Measurements from ENCODE around the gene MBP.

Gene MBP

DNA sequence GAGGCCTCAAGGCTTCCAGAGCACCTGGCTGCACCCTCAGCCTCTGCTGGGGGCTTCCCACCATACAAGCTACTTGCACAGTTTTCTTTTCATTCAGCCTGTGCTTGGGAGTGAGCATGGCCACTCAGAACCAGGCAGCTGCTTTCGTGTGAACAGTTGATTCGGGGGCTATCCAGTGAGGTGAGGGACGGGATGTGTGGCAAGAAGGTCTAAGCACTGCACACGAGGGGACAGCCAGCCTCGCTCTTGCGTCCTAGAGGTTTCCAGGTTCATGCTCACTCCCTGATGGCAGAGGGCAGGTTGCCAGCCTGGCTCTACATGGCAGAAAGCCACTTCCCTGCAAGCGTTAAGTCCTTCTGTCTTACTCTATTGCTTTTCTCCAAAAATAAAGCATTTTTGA is 146.2 kb downstream of the MBP start:
- no peak for DNase-seq (ENCODE audit: low spot score)

GRCh38 chr18:76985951-76986236 is 146.7 kb downstream of the MBP start:
- DNase-seq (ENCODE audit: low spot score) = no peak

DNA sequence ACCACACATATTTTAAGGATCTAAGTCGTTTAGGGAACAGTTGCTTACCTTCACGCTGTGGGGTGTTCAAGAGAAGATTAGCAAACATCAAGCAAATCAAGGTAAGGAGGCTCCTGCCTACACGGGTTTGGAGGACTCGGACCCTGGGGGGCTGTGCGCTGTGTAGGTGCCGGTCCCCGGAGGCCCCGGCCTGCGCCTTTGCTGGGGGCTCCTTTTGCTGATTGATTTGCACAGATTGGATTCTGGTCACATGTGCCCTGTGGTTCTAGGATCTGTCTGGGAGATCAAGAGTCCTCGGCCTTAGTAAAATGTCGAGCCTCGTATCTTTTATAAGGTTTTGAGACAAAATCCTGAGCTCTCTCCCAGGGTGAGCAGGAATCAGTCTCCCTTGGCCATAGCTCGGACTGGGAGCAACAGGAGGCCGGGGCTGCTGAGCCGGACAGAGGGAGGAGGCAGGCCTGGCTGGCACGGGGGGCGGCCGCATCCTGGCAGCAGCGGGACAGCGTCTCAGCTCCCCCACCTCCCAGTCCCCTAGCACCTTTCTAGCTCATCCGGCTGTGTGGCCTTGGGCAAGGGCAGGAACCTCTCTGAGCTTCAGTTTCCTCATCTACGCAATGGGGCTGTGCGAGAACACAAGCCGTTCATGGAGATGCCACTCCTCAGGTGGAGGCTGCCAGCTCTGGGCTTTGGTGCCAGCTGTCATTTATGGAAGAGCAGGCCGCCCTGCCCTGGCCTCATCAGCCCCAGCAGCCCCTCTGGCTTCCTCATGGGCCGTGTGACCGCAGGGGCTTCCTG is 147.2 kb downstream of the MBP start:
- no peak for DNase-seq (ENCODE audit: low spot score)

GRCh38 chr18:76984193-76985155 is 148.1 kb downstream of the MBP start:
- DNase-seq (ENCODE audit: low spot score) = no peak

- DNase-seq (ENCODE audit: low spot score) = no peak
Observed at GRCh38 chr18:76983613-76984051, 149.0 kb downstream of the MBP start.

DNA sequence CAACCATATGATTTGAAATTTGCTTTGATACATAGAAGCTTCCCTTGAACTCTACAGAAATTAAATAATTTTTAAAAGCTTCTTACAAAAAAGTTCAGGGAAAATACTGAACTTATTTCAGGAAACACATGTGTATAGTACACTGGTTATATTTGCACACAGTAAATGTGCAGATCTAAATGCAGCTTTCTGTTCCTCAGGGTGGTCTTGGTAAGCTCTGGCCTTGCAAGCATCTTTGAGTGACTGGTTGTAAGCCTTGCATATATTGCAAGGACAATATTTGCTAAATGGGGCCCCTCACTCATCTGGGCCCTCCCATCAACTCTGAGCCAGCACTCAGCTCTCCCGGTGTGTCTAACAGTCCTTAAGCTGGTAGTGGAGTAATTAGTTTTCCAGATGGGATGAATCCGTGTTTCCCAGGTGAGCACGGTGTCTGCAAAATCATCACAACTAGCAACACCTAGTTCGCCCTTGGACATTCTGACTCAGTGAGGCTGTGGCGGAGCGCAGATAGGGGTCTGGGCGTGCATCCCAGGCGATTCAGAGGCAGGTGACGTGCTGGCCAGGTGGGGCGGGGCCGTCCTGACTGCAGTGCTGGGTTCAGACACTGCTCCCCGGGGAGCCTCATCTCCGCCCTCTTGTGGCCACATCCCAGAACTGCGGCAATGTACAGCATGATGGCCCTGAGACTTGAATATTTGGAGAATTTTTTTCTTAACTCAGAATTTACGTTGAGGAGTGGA is 149.6 kb downstream of the MBP start:
- DNase-seq (ENCODE audit: low spot score) = peak; percentile 93

DNA sequence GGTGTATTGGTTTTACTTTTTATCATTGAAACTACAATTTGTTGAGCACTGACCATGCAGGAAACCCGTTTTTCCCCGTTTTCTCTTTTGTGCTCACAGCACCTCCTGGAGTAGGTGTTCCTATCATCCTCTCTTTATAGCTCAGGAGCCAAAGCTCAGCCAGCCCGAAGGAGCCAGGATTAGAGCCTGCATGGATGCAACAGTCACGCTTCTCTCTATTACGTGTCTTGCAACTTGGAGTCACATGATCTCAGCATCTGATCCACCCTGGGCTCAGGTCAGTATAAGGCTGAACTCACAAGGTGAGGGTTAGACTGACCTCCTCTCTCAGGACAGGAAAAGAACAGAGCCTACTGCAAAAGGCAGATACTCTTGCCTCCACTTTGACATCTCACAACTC is 150.5 kb downstream of the MBP start:
- DNase-seq (ENCODE audit: low spot score) = no peak

- no peak for DNase-seq (ENCODE audit: low spot score)
Observed at GRCh38 chr18:76981396-76981968, 151.1 kb downstream of the MBP start.

- DNase-seq (ENCODE audit: low spot score) = no peak
Observed at GRCh38 chr18:76980663-76981395, 151.8 kb downstream of the MBP start.

DNA sequence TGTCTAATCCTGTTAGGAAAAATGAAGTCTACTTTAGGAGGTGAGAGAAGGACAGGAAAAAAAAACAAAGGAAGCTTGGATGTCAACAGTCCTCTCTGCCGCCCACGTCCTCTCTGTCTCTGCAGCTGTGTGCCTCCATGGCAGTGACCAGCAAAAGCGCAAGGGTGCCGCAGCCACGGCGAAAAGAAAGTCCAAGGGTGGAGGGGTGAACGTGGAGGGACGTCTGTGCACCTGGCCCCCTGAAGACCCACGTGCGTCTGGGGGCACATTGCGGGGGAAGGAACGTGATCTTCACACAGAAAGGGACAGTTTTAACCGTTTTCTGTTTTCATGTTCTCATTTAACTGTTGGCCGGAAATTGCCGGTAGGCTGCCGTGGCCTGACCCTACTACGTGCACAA is 152.7 kb downstream of the MBP start:
- no peak for DNase-seq (ENCODE audit: low spot score)

GRCh38 chr18:76979111-76979751 is 153.4 kb downstream of the MBP start:
- DNase-seq (ENCODE audit: low spot score) = no peak

- DNase-seq (ENCODE audit: low spot score) = no peak
Observed at GRCh38 chr18:76978616-76979015, 154.0 kb downstream of the MBP start.

- no peak for DNase-seq (ENCODE audit: low spot score)
Observed at GRCh38 chr18:76977684-76978232, 154.8 kb downstream of the MBP start.

DNA sequence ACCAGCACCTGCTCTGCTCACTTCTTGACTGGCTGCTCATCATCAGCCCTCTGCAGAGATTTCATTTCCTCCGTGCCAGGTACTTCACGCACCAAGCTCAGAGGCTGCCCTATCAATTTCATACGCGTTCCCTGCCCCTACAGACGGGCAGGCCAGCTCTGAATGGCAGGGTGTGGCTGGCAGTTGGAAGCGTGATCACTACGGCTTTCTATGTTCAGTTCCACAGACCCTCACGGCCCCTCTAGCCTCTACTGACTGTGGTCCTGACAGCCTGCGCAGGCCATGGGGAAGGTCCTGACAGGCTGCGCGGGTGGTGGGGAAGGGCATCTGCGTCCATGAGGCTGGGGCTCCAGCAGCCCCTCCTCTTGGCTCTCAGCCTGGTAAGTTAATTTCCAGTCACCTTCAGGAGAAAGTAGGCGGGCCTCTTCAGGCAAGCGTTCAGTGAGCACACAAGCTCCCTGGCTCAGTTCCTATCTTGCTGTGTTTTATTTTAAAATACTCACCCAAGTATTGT is 155.4 kb downstream of the MBP start:
- DNase-seq (ENCODE audit: low spot score) = no peak

GRCh38 chr18:76975577-76976110 is 156.9 kb downstream of the MBP start:
- no peak for DNase-seq (ENCODE audit: low spot score)

GRCh38 chr18:76974386-76974785 is 158.2 kb downstream of the MBP start:
- DNase-seq (ENCODE audit: low spot score) = no peak

GRCh38 chr18:76973520-76974266 is 158.9 kb downstream of the MBP start:
- no peak for DNase-seq (ENCODE audit: low spot score)

DNA sequence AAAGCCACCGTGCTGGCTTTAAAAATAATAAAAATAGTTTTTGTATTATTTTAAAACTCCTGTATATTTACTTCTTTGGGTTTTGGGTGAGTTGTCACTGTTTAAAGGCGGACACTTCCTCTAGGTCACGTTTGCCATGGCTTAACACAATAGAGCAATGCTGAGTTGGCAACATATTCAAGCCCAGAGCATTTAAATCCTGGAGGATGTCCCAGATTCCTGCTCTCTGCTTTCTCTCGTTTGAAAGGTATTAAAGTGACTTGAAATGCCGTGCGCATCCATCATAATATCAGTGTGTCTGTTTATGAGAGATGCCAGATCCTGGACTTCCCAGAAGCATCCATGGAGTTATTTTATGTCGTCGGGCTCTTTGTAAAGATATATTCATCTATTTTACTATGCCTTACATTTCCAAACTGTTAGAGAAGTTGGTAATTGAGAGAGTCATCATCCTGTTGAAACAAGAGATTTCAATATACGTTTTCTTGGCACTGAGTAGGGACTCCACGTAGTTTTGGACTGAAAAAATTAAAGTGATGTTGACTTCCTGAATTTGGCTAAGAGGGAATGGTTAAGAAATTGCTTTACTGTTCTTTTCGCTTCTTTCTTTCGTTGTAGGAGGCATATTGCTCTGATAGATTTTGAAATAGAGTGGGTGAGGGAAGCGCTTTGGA is 159.6 kb downstream of the MBP start:
- DNase-seq (ENCODE audit: low spot score) = no peak

DNA sequence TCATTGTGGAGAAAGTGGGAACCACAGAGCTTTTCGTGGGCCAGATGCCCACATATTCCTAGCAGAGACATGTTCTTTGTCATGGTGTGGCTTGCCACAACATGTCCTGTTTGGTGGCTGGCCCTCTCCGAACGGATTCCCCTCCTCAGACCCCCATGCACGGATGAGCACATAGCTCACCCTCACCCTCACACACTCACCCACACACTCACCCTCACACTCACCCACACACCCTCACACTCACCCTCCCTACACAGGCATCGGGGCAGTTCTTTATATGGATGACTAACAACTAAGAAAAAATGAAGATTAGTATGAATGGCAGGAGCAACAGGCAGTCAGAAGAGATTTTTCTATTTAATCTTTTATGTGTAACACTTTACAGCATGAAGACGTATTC is 160.3 kb downstream of the MBP start:
- no peak for DNase-seq (ENCODE audit: low spot score)

All from GM03348 (cell line).